ENCODE results near the gene BLOC1S2. TPM values are rescaled to one million over a fixed set of nuclear protein-coding genes. Genes with fewer than 3 reads are reported as not detected.

The BLOC1S2 gene
- total RNA-seq, 2 experiments from 2014 or later, result 49.4 to 55.9 TPM

DNA sequence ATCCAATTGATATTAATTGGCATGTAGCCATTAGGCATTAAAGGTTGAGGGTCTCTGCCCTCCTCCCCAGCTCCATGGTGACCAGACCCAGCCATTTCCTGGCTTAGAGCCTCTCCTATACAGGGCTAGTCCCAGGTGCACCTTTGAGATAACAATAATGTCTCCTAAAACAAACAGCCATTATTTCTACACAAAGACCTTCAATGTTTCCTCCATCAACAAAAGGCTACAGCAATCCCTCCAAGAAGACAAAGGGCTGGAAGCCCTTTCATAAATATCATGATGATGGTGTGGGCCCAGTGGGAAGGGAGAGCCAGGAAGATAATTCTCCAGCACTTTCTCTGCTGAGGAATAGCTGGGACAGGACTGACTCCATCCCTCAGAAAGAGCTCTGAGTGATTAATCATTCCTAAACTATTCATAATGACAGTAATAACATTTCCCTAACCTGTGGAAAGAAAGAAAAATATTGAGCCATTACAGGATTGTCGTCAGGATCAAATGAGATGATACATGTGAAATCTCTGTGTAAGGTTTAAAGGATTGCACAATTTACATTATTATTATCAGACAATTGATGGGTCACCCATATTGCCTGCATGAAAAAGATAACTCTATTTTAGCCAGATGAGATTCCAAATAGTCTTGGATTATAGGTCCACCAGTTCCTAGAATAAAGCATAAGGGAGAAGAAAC lies 33.4 kb upstream of the BLOC1S2 start:
- H3K4me1 ChIP-seq (ENCODE audit: insufficient read depth, low read length), result no peaks in the 10 kb centered on the region
- H3K27ac ChIP-seq (ENCODE audit: low read depth in 1 of 2, low read length in 2 of 2), result no peak overlapping the region
- H3K4me3 Mint-ChIP-seq, result no peak overlapping the region
- H3K36me3 ChIP-seq (ENCODE audit: insufficient read depth, low read length), result no peaks in the 10 kb centered on the region
- H3K27me3 Mint-ChIP-seq, result peaks cover 40% of the 10 kb centered on the region
- ChIA-PET POLR2A (no interaction called here), CTCF (no interaction called here)
- intact Hi-C loops (cut with DNase I, micrococcal nuclease), result no loop called here
- no peak overlapping the region for H3K27ac Mint-ChIP-seq
- no peaks in the 10 kb centered on the region for H3K4me1 Mint-ChIP-seq (ENCODE audit: low read depth)
- H3K9me3 Mint-ChIP-seq, result no peaks in the 10 kb centered on the region
- H3K36me3 Mint-ChIP-seq (ENCODE audit: low read depth), result no peaks in the 10 kb centered on the region
- no peaks in the 10 kb centered on the region for H3K9me3 ChIP-seq (ENCODE audit: control insufficient read depth in 1 of 2, insufficient read depth in 1 of 2, low read length in 2 of 2)
- H3K27me3 ChIP-seq (ENCODE audit: control insufficient read depth in 1 of 2, insufficient read depth in 2 of 2, low read length in 2 of 2), result peaks cover 0 to 22% of the 10 kb centered on the region in 2 experiments
- no peak for DNase-seq
- ATAC-seq (ENCODE audit: poor library complexity), result no peak
- no peak for TF ChIP-seq CTCF (IDR thresholded peaks at IDR 0.05)
- H3K4me3 ChIP-seq (ENCODE audit: low read length), result no peak overlapping the region

GRCh38 chr10:100318207-100318606 lies 31.7 kb upstream of the BLOC1S2 start:
- Mint-ChIP-seq H3K27me3 (peaks cover 52% of the 10 kb centered on the region), H3K4me3 (no peak overlapping the region), H3K4me1 (ENCODE audit: low read depth) (no peaks in the 10 kb centered on the region), H3K36me3 (ENCODE audit: low read depth) (no peaks in the 10 kb centered on the region), H3K9me3 (no peaks in the 10 kb centered on the region), H3K27ac (no peak overlapping the region)
- Histone ChIP-seq H3K36me3 (ENCODE audit: insufficient read depth, low read length) (no peaks in the 10 kb centered on the region), H3K4me3 (ENCODE audit: low read length) (no peak overlapping the region), H3K27me3 (ENCODE audit: control insufficient read depth in 1 of 2, insufficient read depth in 2 of 2, low read length in 2 of 2) (peaks cover 8 to 30% of the 10 kb centered on the region in 2 experiments), H3K27ac (ENCODE audit: low read depth in 1 of 2, low read length in 2 of 2) (no peak overlapping the region), H3K9me3 (ENCODE audit: control insufficient read depth in 1 of 2, insufficient read depth in 1 of 2, low read length in 2 of 2) (no peaks in the 10 kb centered on the region), H3K4me1 (ENCODE audit: insufficient read depth, low read length) (no peaks in the 10 kb centered on the region)
- DNase-seq (no peak), ATAC-seq (ENCODE audit: poor library complexity) (no peak)
- TF ChIP-seq CTCF (IDR thresholded peaks at IDR 0.05), result no peak
- CTCF ChIA-PET, result no interaction called here
- POLR2A ChIA-PET, result no interaction called here
- intact Hi-C loops (cut with DNase I, micrococcal nuclease), result no loop called here

GRCh38 chr10:100315615-100316014 lies 29.1 kb upstream of the BLOC1S2 start:
- no peaks in the 10 kb centered on the region for H3K9me3 ChIP-seq (ENCODE audit: control insufficient read depth in 1 of 2, insufficient read depth in 1 of 2, low read length in 2 of 2)
- H3K27me3 Mint-ChIP-seq, result peaks cover 76% of the 10 kb centered on the region
- H3K4me3 ChIP-seq (ENCODE audit: low read length), result no peak overlapping the region
- H3K4me3 Mint-ChIP-seq, result no peak overlapping the region
- H3K9me3 Mint-ChIP-seq, result no peaks in the 10 kb centered on the region
- ChIA-PET POLR2A (no interaction called here), CTCF (no interaction called here)
- H3K4me1 ChIP-seq (ENCODE audit: insufficient read depth, low read length), result no peaks in the 10 kb centered on the region
- H3K4me1 Mint-ChIP-seq (ENCODE audit: low read depth), result no peaks in the 10 kb centered on the region
- ATAC-seq (ENCODE audit: poor library complexity) (no peak), DNase-seq (no peak)
- no peaks in the 10 kb centered on the region for H3K36me3 ChIP-seq (ENCODE audit: insufficient read depth, low read length)
- no peak overlapping the region for H3K27ac ChIP-seq (ENCODE audit: low read depth in 1 of 2, low read length in 2 of 2)
- peaks cover 8 to 30% of the 10 kb centered on the region in 2 experiments for H3K27me3 ChIP-seq (ENCODE audit: control insufficient read depth in 1 of 2, insufficient read depth in 2 of 2, low read length in 2 of 2)
- H3K36me3 Mint-ChIP-seq (ENCODE audit: low read depth), result no peaks in the 10 kb centered on the region
- intact Hi-C loops (cut with DNase I, micrococcal nuclease), result no loop called here
- H3K27ac Mint-ChIP-seq, result no peak overlapping the region
- TF ChIP-seq CTCF (IDR thresholded peaks at IDR 0.05), result no peak

All from CD4-positive, alpha-beta T cell (primary cell).